ENCODE results near the gene TIMM44.

TIMM44 gene

GRCh38 chr19:7973883-7974282, 30.4 kb upstream of the TIMM44 start:
- no peak overlapping the region for H3K4me3 ChIP-seq (ENCODE audit: low read depth, low read length)
- no peak for DNase-seq (ENCODE audit: low read depth)
- TF ChIP-seq POLR2A (IDR thresholded peaks at IDR 0.05; ENCODE audit: extremely low read depth, insufficient read length) (no peak), MAX (IDR thresholded peaks at IDR 0.05; ENCODE audit: low read depth, low read length) (no peak), CTCF (IDR thresholded peaks at IDR 0.05; ENCODE audit: low read depth, low read length) (no peak), MYC (IDR thresholded peaks at IDR 0.05; ENCODE audit: low read depth, low read length) (no peak)

- H3K4me3 ChIP-seq (ENCODE audit: low read depth, low read length), result no peak overlapping the region
- DNase-seq (ENCODE audit: low read depth), result no peak
- TF ChIP-seq MYC (IDR thresholded peaks at IDR 0.05; ENCODE audit: low read depth, low read length) (no peak), CTCF (IDR thresholded peaks at IDR 0.05; ENCODE audit: low read depth, low read length) (no peak), POLR2A (IDR thresholded peaks at IDR 0.05; ENCODE audit: extremely low read depth, insufficient read length) (no peak), MAX (IDR thresholded peaks at IDR 0.05; ENCODE audit: low read depth, low read length) (no peak)
These were observed 28.4 kb upstream of the TIMM44 start for GRCh38 chr19:7971553-7972520.

- DNase-seq (ENCODE audit: low read depth), result peak; percentile 57
- H3K4me3 ChIP-seq (ENCODE audit: low read depth, low read length), result no peak overlapping the region
- TF ChIP-seq MAX (IDR thresholded peaks at IDR 0.05; ENCODE audit: low read depth, low read length), result no peak
- no peak for TF ChIP-seq POLR2A (IDR thresholded peaks at IDR 0.05; ENCODE audit: extremely low read depth, insufficient read length)
- TF ChIP-seq MYC (IDR thresholded peaks at IDR 0.05; ENCODE audit: low read depth, low read length), result no peak
- TF ChIP-seq CTCF (IDR thresholded peaks at IDR 0.05; ENCODE audit: low read depth, low read length), result peak; percentile 78
These were observed 27.4 kb upstream of the TIMM44 start for GRCh38 chr19:7970716-7971448.

- DNase-seq (ENCODE audit: low read depth), result no peak
- TF ChIP-seq MAX (IDR thresholded peaks at IDR 0.05; ENCODE audit: low read depth, low read length) (no peak), CTCF (IDR thresholded peaks at IDR 0.05; ENCODE audit: low read depth, low read length) (no peak)
- H3K4me3 ChIP-seq (ENCODE audit: low read depth, low read length), result no peak overlapping the region
These were observed 26.1 kb upstream of the TIMM44 start for GRCh38 chr19:7969555-7969939.

GRCh38 chr19:7968796-7969554, 25.5 kb upstream of the TIMM44 start:
- no peak overlapping the region for H3K4me3 ChIP-seq (ENCODE audit: low read depth, low read length)
- no peak for TF ChIP-seq POLR2A (IDR thresholded peaks at IDR 0.05; ENCODE audit: extremely low read depth, insufficient read length)
- no peak for TF ChIP-seq CTCF (IDR thresholded peaks at IDR 0.05; ENCODE audit: low read depth, low read length)
- TF ChIP-seq MYC (IDR thresholded peaks at IDR 0.05; ENCODE audit: low read depth, low read length), result no peak
- TF ChIP-seq MAX (IDR thresholded peaks at IDR 0.05; ENCODE audit: low read depth, low read length), result no peak
- DNase-seq (ENCODE audit: low read depth), result no peak
